GM12865 (cell line): ENCODE data around the gene UNC5CL.

Source experiments
- DNase-seq: peaks from one replicate; pipeline ENCODE4 v3.0.0; 2010; ENCODE audit warnings: low read depth
- H3K4me3 ChIP-seq: 2 replicates; pipeline ENCODE4 v1.5.1; 2011; ENCODE audit warnings: mild to moderate bottlenecking, low read depth, low read length, control low read depth
- CTCF ChIP-seq: IDR thresholded peaks from 2 replicates; pipeline ENCODE4 v1.5.1; 2011; ENCODE audit warnings: low read length, control low read depth, low read depth, inconsistent platforms; ENCODE audit not compliant: insufficient read depth; ENCODE audit errors: missing control alignments

UNC5CL gene

GRCh38 chr6:41033776-41034175 lies 5.2 kb downstream of the UNC5CL start:
- H3K4me3 ChIP-seq = no peak overlapping the region
- no peak for DNase-seq
- no peak for TF ChIP-seq CTCF

GRCh38 chr6:41032830-41033229 lies 6.2 kb downstream of the UNC5CL start:
- DNase-seq = no peak
- H3K4me3 ChIP-seq = no peak overlapping the region
- no peak for TF ChIP-seq CTCF

DNA sequence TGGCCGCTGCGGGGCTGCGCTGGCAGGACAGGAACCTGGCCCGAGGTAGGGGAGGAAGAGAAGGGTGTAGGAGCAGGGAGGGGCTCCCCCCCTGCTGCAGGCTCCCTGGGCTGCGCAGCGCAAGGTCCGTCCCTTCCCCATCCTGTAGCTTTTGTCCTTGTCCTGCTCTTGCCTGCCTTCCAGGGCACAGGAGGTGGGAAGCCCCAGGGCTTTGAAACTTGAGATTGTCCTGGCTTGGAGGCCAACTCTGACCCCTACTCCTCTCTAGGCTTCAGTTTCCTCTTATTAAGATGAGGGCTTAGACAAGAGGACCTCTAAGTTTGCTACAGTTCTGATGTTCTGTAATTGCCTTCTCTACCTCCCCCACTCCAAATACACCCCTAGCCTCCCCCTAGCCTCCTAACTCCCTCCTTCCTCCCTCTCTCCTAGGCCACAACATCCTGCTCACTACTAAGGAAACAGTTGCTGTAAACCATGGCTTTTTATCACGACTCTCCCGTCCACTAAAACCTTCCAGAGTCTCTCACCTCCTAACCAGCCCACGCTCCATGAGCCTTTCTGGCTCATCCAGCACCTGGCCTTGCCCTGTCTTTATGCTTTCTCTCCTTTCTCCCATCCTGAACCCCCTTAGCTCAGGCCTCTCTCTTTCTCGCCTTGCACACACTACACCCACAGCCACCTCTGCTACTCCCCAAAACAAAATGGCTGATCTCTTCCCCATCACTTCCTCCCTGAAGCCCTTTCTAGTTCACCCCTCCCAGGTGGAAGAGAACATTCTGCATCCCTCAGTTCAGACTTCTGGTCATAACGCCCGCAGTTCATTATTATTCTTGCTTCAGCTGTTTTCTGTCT lies 10.2 kb downstream of the UNC5CL start:
- no peak for TF ChIP-seq CTCF
- DNase-seq = no peak
- peak overlapping the region; percentile 53 for H3K4me3 ChIP-seq

DNA sequence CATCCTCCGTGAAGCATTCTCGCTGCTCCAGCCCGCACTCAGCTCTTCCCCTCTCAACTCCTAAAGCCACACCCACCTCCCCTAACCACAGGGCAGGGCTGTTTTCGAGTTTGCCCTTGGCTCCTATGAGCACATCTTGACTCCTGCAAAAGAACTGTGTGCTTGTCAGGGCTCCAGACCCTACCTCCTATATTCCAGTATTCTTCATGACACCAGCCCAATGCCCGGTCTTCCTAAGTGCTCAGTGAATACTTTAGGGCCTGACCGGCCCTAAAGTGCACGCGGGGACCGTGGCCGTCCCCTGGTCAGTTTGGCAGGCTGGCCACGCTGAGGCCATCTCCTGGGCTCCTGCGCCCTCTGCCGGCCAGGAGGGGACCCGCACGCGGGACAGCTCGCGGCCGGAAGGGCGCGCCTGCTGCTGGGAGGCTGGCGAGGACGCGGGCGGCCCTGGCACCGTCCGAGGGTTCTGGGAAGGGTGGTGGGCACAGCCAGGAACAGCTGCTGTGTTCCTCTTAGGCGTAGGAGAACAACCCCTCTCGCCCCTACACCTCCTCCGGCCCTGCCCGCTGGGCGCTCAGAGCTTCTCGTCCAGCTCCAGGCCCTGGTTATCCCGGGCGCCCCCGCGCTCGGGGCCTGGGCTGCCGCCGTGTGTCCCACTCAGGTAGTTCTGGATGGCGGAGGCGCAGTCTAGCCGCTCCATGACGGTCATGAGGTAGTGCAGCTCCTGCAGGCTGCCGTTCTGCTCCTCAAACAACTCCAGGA lies 11.0 kb downstream of the UNC5CL start:
- peak; percentile 73 for DNase-seq
- H3K4me3 ChIP-seq = peak overlapping the region; percentile 53
- peak; percentile 97 for TF ChIP-seq CTCF

DNA sequence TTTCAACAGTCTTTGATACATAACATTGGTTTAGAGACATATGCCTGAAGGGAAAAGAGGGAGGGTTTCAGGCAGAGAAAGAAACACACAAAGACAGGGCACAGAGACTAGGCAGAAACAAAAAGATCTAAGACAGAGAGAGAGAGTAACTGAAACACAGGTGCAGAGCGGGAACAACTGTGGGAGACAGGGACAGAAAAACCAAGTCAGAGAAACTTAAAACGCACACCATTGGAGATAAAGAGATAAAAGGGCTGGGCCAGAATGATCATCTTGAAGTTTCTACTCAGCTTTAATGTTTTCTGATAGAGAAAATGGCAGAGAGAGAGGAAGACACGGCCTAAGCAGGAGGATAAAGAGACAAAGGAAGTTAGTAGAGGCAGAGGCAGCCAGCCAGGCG lies 11.8 kb downstream of the UNC5CL start:
- no peak overlapping the region for H3K4me3 ChIP-seq
- no peak for DNase-seq
- no peak for TF ChIP-seq CTCF

GRCh38 chr6:41025966-41026530 lies 13.0 kb downstream of the UNC5CL start:
- no peak overlapping the region for H3K4me3 ChIP-seq
- TF ChIP-seq CTCF = no peak
- DNase-seq = no peak
